LNCaP clone FGC (cell line): ENCODE data around the gene TMEM114.

Experiments used
- DNase-seq: peaks from one replicate; pipeline ENCODE4 v3.0.0-alpha.2; 2011; ENCODE audit warnings: low read depth
- H3K4me3 ChIP-seq: 2 replicates; pipeline ENCODE4 v1.5.1; 2011; ENCODE audit warnings: mild to moderate bottlenecking, low read depth, low read length, control low read depth
- TF ChIP-seq, protein P1 (sequence below): IDR thresholded peaks from 2 replicates; pipeline ENCODE4 v1.5.1; 2012; ENCODE audit warnings: mild to moderate bottlenecking; ENCODE audit not compliant: control insufficient read depth, insufficient read depth; ENCODE audit errors: extremely low read depth

TMEM114 gene

DNA sequence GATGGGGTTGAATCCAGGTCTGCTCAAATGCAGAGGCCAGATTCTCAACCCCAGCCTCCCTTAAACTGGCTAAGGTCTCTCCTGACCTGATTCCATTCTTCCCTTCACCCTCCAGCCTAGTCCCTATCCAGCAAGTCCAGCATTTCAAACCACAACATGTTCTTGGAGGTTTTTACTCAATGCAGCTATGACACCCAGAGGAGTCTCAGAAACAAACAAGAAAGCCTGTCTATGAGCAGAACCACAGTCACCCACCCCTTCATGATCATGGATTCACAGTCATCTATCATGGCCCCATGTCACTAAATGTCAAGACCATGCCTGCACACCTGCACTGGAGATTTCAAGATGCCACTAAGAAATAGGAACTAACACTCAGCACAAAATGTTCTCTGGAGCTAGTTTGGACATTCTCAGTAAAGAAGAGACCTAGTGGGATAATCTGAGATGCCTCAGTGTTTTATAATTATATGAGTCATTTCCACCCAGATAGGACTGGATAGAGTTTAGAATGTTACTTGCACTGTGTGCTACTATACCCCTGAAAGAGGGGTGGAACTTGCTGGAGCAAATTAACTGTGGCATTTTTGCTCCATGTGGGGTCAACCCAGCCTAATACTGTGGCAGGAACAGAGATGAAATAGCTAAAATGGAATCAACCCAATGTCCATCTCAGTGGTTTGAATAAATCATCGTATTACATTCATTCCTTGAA, 21.7 kb upstream of the TMEM114 start:
- H3K4me3 ChIP-seq = no peak overlapping the region
- no peak for DNase-seq
- TF ChIP-seq, protein P1, sequence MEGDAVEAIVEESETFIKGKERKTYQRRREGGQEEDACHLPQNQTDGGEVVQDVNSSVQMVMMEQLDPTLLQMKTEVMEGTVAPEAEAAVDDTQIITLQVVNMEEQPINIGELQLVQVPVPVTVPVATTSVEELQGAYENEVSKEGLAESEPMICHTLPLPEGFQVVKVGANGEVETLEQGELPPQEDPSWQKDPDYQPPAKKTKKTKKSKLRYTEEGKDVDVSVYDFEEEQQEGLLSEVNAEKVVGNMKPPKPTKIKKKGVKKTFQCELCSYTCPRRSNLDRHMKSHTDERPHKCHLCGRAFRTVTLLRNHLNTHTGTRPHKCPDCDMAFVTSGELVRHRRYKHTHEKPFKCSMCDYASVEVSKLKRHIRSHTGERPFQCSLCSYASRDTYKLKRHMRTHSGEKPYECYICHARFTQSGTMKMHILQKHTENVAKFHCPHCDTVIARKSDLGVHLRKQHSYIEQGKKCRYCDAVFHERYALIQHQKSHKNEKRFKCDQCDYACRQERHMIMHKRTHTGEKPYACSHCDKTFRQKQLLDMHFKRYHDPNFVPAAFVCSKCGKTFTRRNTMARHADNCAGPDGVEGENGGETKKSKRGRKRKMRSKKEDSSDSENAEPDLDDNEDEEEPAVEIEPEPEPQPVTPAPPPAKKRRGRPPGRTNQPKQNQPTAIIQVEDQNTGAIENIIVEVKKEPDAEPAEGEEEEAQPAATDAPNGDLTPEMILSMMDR = no peak

DNA sequence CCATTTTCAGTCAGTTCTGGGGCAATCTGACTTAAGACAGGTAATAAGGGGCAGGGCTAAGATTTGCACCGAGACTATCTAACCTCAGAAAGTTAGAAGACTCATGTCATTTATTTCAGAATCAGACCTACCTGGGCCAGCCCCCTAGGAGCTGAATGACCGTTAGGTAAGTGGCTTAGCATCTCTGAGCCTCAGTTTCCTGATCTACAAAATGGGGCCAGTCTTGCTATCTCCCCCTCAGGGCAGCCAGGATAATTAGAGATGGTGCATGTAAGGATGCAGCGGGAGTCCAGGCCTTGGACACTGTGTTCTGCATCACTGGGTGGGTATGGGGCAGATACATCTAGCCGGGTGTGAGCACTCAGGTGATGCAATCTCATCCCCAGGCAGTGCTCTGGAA, 20.8 kb upstream of the TMEM114 start:
- no peak for DNase-seq

DNA sequence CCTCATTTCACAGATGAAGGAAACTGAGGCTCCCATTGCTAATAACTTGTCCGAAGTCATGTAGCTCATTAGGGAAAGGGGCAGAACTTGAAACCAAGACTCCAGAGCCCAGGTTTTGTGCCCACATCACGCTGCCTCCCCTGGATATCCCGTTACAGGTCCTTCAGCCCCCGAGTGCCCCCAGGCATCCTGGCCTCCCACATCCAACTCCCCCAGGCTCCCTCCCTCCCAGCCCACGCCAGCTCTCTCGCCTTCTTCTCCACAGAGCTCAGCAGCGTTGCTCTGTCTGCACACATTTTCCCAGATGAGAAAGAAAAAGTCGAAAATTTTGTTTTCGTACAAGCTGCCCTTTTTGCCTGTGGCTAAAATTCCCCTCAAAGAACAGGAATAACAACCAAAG, 16.9 kb upstream of the TMEM114 start:
- DNase-seq = no peak
- H3K4me3 ChIP-seq = no peak overlapping the region
- TF ChIP-seq, protein P1 = no peak

More for the DNA sequence above, 20.8 kb upstream of the TMEM114 start:
- H3K4me3 ChIP-seq = no peak overlapping the region
- TF ChIP-seq, protein P1 = no peak

DNA sequence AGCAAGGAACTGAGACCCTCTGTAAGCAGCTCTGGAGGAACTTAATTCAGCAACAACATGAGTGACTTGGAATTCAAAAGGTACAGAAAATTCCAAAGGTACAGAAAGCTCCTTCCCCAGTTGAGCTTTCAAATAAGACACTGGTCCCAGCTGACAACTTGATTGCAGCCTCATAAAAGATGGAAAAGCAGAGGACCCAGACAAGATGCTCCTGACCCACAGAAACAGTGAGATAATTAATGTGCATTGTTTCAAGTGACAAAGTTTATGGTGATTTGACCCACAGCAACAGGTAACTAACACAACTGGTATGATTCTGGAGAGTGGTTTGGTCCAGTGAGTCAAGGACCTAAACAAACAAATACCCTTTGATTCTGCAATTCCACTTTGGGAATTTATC, 15.2 kb upstream of the TMEM114 start:
- TF ChIP-seq, protein P1 = no peak
- DNase-seq = no peak
- H3K4me3 ChIP-seq = no peak overlapping the region

DNA sequence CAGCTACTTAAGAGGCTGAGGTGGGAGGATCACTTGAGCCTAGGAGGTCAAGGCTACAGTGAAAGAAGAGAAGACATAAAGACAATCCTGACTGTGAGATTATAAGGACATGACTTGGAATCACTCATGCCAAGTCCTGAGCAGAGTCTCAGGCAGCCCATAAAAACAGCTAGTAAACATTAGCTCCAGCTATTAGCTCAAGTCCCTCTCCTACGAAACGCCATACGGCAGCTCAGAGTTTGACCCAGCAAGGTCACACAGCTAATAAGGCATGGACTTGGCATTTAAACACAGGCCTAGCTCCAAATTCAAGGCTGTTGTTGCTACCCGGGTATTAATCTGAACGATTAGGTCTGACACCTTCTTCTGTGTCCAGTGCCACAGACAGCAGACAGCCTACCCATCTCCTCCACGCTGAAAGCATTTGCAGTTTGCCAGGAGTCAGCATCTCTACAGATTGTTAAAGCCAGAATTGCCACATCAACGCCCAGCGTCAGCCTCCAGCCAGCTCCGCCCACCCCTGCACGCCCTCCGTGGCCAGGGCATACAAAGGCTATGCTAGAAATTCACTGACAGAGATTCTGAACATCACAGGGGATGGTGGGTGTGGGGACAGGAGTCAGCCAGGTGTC, 9.9 kb upstream of the TMEM114 start:
- TF ChIP-seq, protein P1 = no peak
- peak; percentile 64 for DNase-seq
- no peak overlapping the region for H3K4me3 ChIP-seq

DNA sequence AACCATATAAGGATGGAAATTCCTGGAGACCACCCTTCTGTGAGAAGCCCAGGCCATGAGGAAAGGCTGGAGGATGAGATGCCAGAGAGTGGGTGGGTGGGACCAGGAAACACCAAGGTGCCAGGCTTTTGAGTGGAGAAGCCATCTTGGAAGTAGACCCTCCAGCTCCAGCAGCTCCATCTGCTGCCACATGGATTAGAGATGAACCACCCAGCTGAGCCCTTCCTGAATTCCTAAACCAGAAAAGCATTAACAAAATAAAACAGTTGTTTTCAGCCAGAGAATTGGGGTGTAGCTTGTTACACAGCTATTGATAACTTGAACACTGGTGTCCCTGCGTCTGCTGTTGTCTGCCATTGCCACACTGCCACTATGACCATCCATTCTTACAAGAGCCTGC, 6.3 kb upstream of the TMEM114 start:
- H3K4me3 ChIP-seq = no peak overlapping the region
- DNase-seq = no peak
- TF ChIP-seq, protein P1 = no peak
